ENCODE measurements around the gene H2BK1. TPM values are rescaled to one million over a fixed set of nuclear protein-coding genes. Genes with fewer than 3 reads are reported as not detected.

The H2BK1 gene
- total and polyA plus RNA-seq, 2 of the 13 experiments (the other 11 are each of a cell fraction or from before 2014, with no cell fraction given): not detected

GRCh38 chr7:151209588-151209987 lies 700 bp downstream of the H2BK1 start (continued):
- TF ChIP-seq ZNF841 (CRISPR knock-in tag; IDR thresholded peaks at IDR 0.05; ENCODE audit: borderline replicate concordance) (no peak), GATAD2A (CRISPR knock-in tag; IDR thresholded peaks at IDR 0.05) (no peak)

GRCh38 chr7:151208253-151208862 lies 1.9 kb downstream of the H2BK1 start:
- TF ChIP-seq ZMYM2 (CRISPR knock-in tag; IDR thresholded peaks at IDR 0.05): no peak
- TF ChIP-seq CBX5 (CRISPR knock-in tag; IDR thresholded peaks at IDR 0.05; ENCODE audit: borderline replicate concordance): no peak
- TF ChIP-seq TRIM24 (CRISPR knock-in tag; IDR thresholded peaks at IDR 0.05): no peak
- Histone ChIP-seq H3K79me2 (ENCODE audit: insufficient read depth, low read length) (no peaks in the 10 kb centered on the region), H2AFZ (ENCODE audit: low read length) (no peak overlapping the region), H3K36me3 (replicated peaks in 1 of 2; ENCODE audit: control insufficient read depth in 1 of 2, insufficient read depth in 2 of 2, low read length in 2 of 2) (0 out of 5 replicates have a peak, but pooled peaks cover 0 to 3% of the 10 kb centered on the region in 2 experiments), H3K4me2 (ENCODE audit: low read depth, low read length) (no peak overlapping the region), H3K9ac (ENCODE audit: insufficient read depth, low read depth, low read length) (no peak overlapping the region), H4K20me1 (ENCODE audit: insufficient read depth, low read length) (0 out of 2 replicates have a peak, but pooled peaks cover 3% of the 10 kb centered on the region), H3K4me1 (ENCODE audit: insufficient read depth, low read length) (no peaks in the 10 kb centered on the region), H3K27ac (ENCODE audit: extremely low read length, insufficient read depth, low read length) (no peak overlapping the region), H3K27me3 (ENCODE audit: control insufficient read depth in 1 of 2, insufficient read depth in 2 of 2, low read length in 2 of 2) (peaks cover 4 to 48% of the 10 kb centered on the region in 2 experiments; a peak in 4 of 5 replicates), H3K4me3 (replicated peaks in 1 of 3; ENCODE audit: insufficient read depth in 1 of 3, low read depth in 2 of 3, low read length in 3 of 3) (no peak overlapping the region), H3K9me3 (ENCODE audit: low read length) (no peaks in the 10 kb centered on the region)
- no peak for DNase-seq (ENCODE audit: low spot score)
- no TSS peak for BruUV-seq (replicated peaks)
- FAIRE-seq: no peak
- peak; percentile 22; the same call in 1 of the 3 replicates for ATAC-seq
- ChIA-PET CTCF (ENCODE audit: low intra/inter-chr PET ratio, low total read pairs) (no interaction called here), POLR2A (no interaction called here)
- intact Hi-C loops (cut with micrococcal nuclease; ENCODE audit: unreplicated experiment) (no loop called here), in situ Hi-C loops (cut with HindIII; ENCODE audit: extremely low pct_ligation_motif_present, low pct_unique_long_range_greater_than_20kb) (no loop called here)
- WGBS (ENCODE audit: low lambda C conversion rate): 1% methylated on average over 7 of the region's 9 CpGs

GRCh38 chr7:151207804-151208203 lies 2.5 kb downstream of the H2BK1 start:
- H3K9me3 ChIP-seq (ENCODE audit: low read length): no peaks in the 10 kb centered on the region
- FAIRE-seq (no peak), DNase-seq (ENCODE audit: low spot score) (no peak), ATAC-seq (no peak)
- H3K27me3 ChIP-seq (ENCODE audit: control insufficient read depth in 1 of 2, insufficient read depth in 2 of 2, low read length in 2 of 2): peaks cover 4 to 54% of the 10 kb centered on the region in 2 experiments; a peak in 4 of 5 replicates
- 0 out of 2 replicates have a peak, but pooled peaks cover 3% of the 10 kb centered on the region for H4K20me1 ChIP-seq (ENCODE audit: insufficient read depth, low read length)
- WGBS (ENCODE audit: low lambda C conversion rate): no CpG with 5 or more reads among the region's 12 CpGs
- no peaks in the 10 kb centered on the region for H3K79me2 ChIP-seq (ENCODE audit: insufficient read depth, low read length)
- TF ChIP-seq ZNF629 (CRISPR knock-in tag; conservative IDR thresholded peaks at IDR 0.05): no peak
- TF ChIP-seq SATB2 (CRISPR knock-in tag; IDR thresholded peaks at IDR 0.05): no peak
- TF ChIP-seq MBNL3 (CRISPR knock-in tag; conservative IDR thresholded peaks at IDR 0.05): no peak
- no peak for TF ChIP-seq SALL1 (CRISPR knock-in tag; IDR thresholded peaks at IDR 0.05)
- POLR2A ChIA-PET: no interaction called here
- BruUV-seq (replicated peaks): no TSS peak
- H3K4me2 ChIP-seq (ENCODE audit: low read depth, low read length): no peak overlapping the region
- H3K36me3 ChIP-seq (replicated peaks in 1 of 2; ENCODE audit: control insufficient read depth in 1 of 2, insufficient read depth in 2 of 2, low read length in 2 of 2): 0 out of 5 replicates have a peak, but pooled peaks cover 0 to under 1% of the 10 kb centered on the region in 2 experiments
- H3K27ac ChIP-seq (ENCODE audit: extremely low read length, insufficient read depth, low read length): no peak overlapping the region
- in situ Hi-C loops (cut with HindIII; ENCODE audit: extremely low pct_ligation_motif_present, low pct_unique_long_range_greater_than_20kb) (no loop called here), intact Hi-C loops (cut with micrococcal nuclease; ENCODE audit: unreplicated experiment) (no loop called here)
- no peak overlapping the region for H2AFZ ChIP-seq (ENCODE audit: low read length)
- no peak overlapping the region for H3K4me3 ChIP-seq (replicated peaks in 1 of 3; ENCODE audit: insufficient read depth in 1 of 3, low read depth in 2 of 3, low read length in 3 of 3)
- H3K4me1 ChIP-seq (ENCODE audit: insufficient read depth, low read length): no peaks in the 10 kb centered on the region
- CTCF ChIA-PET (ENCODE audit: low intra/inter-chr PET ratio, low total read pairs): no interaction called here
- H3K9ac ChIP-seq (ENCODE audit: insufficient read depth, low read depth, low read length): no peak overlapping the region
